Fibroblast of peridontal ligament (primary cell): ENCODE results near the gene SLC35A5.
"Not testable (repeated sequence)": the region's sequence is repeated elsewhere in the genome, so short reads cannot be mapped to it uniquely, and the experiment has no call there.

Experiments used
- DNase-seq: peaks from one replicate; pipeline ENCODE4 v3.0.0-alpha.2; 2010; ENCODE audit errors: extremely low read depth

The SLC35A5 gene

GRCh38 chr3:112561734-112562529 is at the start of gene SLC35A5, which contains the start of gene ATG3:
Gene SLC35A5, plus strand, starts transcription at chr3:112562045. Its CDS starts 1,359 bp downstream, at chr3:112563404.
Gene ATG3, minus strand, starts transcription at chr3:112561962. Its CDS starts 434 bp downstream, at chr3:112561528.
- DNase-seq, result peak; percentile 98

DNA sequence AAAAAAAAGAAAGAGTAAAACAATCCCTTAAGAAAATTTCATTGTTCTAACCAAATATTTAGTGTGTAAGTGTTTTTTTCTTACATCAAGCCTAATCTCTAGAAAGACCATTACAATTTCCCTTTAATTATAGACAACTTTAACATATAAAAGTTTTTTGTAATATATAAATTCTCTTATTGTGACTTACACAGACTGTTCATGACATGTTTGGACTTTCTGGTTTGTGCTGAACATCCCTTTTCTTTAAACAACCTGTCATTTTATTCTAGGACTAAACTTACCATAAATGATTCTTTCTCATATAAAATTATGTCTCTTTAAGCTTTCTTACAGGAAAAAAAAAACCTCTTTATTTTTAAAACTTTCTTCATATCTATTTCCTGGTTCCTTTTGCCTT is 49.5 kb upstream of the SLC35A5 start:
- no peak for DNase-seq

GRCh38 chr3:112514527-112515128 is 47.2 kb upstream of the SLC35A5 start:
- no peak for DNase-seq

GRCh38 chr3:112518970-112519369 is 42.9 kb upstream of the SLC35A5 start:
- DNase-seq, result not testable (repeated sequence)

DNA sequence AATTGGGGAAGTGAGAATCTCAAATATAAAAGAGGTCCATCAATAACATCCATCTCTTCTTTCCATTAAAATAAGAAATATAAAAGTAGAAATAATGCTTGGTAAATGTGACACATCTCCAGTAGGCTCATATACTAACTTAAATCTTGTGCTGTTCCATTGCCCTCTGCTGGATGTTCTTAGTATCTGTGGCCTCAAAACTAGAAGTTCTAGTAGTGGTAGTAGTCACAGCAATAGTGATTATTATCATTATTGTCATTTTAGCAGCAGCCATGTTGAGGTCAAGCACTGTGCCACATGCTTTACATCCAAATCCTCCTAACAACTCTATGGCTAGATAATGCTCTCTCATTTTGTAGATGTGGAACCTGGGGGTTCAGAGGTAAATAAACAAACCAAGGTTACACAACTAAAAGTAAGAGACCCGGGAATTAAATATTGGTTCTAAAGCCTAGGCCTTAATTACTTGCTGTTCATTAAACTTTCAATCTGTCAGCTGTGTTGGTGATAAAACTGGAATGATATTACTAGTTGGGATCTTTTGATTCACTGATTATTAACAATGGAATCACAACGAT is 42.3 kb upstream of the SLC35A5 start:
- peak; percentile 82 for DNase-seq

GRCh38 chr3:112524127-112524526 is 37.7 kb upstream of the SLC35A5 start:
- not testable (repeated sequence) for DNase-seq

DNA sequence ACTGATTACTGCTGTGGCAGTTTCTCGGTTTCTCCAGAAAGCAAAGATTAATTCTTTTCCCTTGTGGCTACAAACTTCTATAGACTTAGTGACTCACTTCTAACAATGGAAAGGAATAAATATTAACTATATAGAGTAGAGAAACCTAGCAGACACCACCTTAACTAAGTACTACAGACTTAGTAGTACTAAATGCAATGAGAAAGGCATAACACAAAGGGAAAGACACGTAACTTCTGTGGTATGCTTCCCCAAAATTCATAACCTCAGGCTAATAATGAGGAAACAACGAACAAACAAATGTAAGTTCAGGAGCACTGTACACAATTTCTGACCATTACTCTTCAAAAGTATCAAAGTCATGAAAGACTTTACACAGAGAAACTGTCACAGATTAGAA is 31.3 kb upstream of the SLC35A5 start:
- no peak for DNase-seq

- DNase-seq, result peak; percentile 68
Measured at GRCh38 chr3:112531358-112531781, 30.5 kb upstream of the SLC35A5 start.

GRCh38 chr3:112539825-112540650 is 21.8 kb upstream of the SLC35A5 start:
- no peak for DNase-seq

DNA sequence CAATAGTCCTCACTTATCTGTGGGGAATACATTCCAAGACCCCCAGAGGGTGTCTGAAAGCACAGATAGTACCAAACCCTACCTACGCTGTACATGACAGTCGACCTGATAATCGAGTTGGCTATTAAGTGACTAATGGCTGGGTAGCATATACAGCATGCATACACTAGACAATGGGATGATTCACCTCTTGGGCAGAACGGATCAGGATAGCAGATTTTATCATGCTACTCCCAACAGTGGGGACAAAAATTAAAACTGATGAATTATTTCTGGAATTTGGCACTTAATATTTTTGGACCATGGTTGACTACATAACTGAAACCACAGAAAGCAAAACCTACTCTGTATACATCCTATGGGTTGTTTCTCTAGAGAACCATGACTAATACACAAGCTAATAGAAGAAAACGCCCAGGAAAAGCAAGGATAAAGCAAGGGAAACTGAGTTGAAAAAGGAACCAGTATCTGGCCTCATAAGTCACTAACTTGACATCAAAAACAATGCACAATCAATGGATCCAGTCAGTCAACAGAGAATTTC is 15.6 kb upstream of the SLC35A5 start:
- no peak for DNase-seq

DNA sequence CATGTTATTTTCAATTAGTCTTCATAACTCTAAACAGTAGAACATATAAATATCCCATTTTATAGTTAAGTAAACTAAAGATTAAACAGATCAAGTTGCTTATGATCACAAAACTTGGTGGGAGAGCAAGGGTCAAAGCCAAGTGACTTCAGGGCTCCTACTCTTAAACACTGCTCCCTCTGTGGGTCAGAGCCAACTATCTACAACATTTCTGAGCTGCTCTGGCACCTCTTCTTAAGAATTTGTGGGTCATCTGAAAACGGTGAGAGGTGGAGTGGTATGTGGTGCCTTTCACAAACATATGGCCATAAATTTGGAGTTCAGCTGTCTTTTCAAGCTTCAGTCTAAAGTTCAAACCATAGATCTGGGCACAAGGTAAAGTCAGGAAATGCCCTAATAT is 11.0 kb upstream of the SLC35A5 start:
- DNase-seq, result no peak

DNA sequence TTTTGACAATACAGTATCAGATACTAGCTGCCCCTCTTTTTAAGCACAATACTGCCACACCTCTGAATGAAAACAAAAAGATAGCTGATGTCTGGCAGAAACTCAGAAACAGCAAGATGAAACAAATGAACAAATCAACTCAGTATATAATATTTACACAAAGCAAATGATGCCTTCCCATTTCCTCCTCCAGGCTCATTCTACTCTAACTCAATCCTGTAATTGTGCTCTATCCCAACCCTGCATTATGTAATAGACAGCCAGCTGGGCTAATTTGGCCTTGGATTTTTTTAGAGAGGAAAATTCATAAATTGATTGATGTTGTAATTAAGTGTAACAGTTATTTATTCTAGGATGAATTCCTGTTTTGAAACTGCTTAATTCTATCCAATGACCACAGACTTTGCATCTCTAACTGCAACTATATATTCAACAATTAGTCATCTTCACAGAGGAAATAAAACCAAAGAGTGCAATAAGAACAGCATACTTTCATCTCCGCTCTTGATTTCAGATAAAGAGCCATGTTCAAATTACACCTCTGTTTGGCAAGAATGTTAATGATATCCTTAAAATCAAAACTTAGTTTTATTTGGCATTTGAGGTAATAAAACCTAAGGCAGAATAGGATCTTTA is 6.2 kb upstream of the SLC35A5 start:
- DNase-seq, result no peak

DNA sequence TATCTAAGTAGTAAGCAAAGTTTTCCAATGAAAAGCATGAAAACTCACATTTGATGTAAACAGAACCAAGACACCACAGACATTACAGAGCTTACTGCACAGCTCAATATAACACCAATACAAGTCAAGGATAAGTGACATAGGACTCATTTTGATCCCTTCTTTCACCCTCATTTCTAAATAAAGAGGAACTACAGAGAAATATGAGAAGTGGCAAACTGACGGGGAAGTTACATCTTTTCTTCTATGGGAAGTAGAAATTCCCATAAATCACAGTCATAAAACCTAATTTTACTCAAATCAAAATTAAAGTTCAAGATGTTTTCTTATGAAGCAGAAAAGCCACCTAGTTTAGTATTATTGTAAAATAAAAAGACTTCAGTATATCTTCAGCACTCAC is 3.9 kb upstream of the SLC35A5 start:
- no peak for DNase-seq

GRCh38 chr3:112560307-112560706 is 1.5 kb upstream of the SLC35A5 start:
- DNase-seq, result no peak

DNA sequence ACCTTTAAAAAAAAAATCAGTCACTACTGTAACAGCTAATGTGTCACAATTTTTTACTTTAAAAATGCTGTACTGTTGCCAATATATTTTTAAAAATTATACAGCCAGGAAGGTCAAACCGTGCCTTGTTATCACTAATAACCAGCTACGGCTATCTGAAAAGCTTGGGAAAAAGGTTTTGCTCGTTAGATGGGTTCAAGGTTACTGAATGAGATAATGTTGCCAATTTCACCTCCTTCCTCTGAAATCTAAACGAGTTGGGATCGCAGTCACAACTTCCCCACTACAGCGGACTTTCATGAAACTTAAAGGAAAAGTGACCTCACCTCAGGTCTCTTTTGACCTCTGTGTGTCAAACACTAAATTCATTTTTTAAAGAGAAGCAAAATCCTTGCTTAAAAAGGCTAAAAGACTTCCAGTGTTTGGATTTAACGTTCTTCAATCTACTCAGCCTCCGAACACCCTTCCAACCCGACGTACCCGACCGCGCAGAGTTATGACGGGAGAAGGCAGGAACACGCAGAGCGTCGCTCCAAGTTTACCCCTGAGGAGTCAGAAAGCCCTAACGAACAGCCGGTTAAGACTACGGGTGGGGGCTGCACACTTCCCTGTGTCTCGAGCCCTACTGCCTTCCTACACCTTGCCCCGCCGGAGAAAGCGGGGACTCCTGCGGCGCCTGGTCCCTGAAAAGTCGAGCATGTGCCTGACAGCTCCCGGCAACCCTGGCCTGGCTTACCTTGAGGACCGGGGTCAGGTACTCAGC is 943 bp upstream of the SLC35A5 start:
- DNase-seq, result peak; percentile 84

GRCh38 chr3:112561484-112561733 is 436 bp upstream of the SLC35A5 start:
- no peak for DNase-seq

- DNase-seq, result not testable (repeated sequence)
Measured at GRCh38 chr3:112564247-112564939, 2.5 kb downstream of the SLC35A5 start.

- no peak for DNase-seq
Measured at GRCh38 chr3:112564940-112565305, 3.1 kb downstream of the SLC35A5 start.

GRCh38 chr3:112568642-112569041 is 6.8 kb downstream of the SLC35A5 start:
- no peak for DNase-seq

DNA sequence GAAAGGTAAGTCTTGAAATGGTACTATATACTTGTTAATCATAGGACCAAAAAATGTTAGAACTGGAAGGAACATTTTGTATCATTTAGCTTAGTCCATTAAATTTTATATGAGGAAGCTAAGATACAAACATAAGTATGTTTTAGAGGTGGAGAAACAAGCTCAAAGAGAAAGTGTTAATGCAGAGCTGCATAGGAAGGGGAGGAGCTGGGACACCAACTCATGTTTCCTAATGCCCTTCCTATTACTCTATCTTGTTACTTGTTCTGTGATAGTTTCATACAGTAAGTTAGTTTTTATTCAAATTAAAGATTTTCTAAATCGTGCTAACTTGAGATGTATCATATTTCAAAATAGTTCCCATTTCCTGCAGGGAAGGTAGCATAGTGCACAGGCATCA is 7.4 kb downstream of the SLC35A5 start:
- DNase-seq, result no peak
